Measurements from ENCODE around the gene RNF208. TPM values are rescaled to one million over a fixed set of nuclear protein-coding genes. Genes with fewer than 3 reads are reported as not detected.

Gene RNF208
- polyA plus RNA-seq, 1 of the 3 experiments (the other 2 are of a cell fraction) = 2.7 TPM

GRCh38 chr9:137179761-137180160 lies 42.3 kb downstream of the RNF208 start:
- Histone ChIP-seq H3K4me1 (ENCODE audit: control insufficient read depth in 1 of 2, insufficient read depth in 2 of 2, low read depth in 1 of 2, low read length in 1 of 2) (peaks cover 0 to 2% of the 10 kb centered on the region in 2 experiments; a peak in 1 of 4 replicates), H3K27ac (ENCODE audit: low read depth in 2 of 2, low read length in 1 of 2) (no peak overlapping the region), H2AFZ (ENCODE audit: low read depth) (no peak overlapping the region), H3K4me2 (no peak overlapping the region), H3K9ac (no peak overlapping the region), H3K36me3 (replicated peaks in 1 of 2; ENCODE audit: control insufficient read depth in 1 of 2, insufficient read depth in 2 of 2, low read length in 1 of 2) (peaks cover 0 to 60% of the 10 kb centered on the region in 2 experiments), H3K27me3 (ENCODE audit: insufficient read depth) (no peaks in the 10 kb centered on the region), H3K9me2 (no peaks in the 10 kb centered on the region), H3K79me2 (ENCODE audit: insufficient read depth) (no peaks in the 10 kb centered on the region), H4K20me1 (ENCODE audit: insufficient read depth) (no peaks in the 10 kb centered on the region), H3F3A (replicated peaks; ENCODE audit: insufficient read depth) (no peaks in the 10 kb centered on the region), H3K4me3 (ENCODE audit: low read depth in 2 of 2, low read length in 1 of 2) (no peak overlapping the region), H3K9me3 (no peaks in the 10 kb centered on the region)
- no peak for TF ChIP-seq SMC3 (IDR thresholded peaks at IDR 0.05; ENCODE audit: low read depth, low read length)
- no peak for TF ChIP-seq PBX3 (IDR thresholded peaks at IDR 0.05)
- TF ChIP-seq NFIC (IDR thresholded peaks at IDR 0.05; ENCODE audit: borderline replicate concordance) = no peak
- TF ChIP-seq REST (IDR thresholded peaks at IDR 0.05; ENCODE audit: low read depth, low read length) = no peak
- no peak for TF ChIP-seq USF2 (IDR thresholded peaks at IDR 0.05; ENCODE audit: borderline replicate concordance, low read depth, low read length)
- TF ChIP-seq FOSL2 (IDR thresholded peaks at IDR 0.05; ENCODE audit: borderline replicate concordance, low read depth) = no peak
- no peak for TF ChIP-seq CTCF (IDR thresholded peaks at IDR 0.05)
- no peak for TF ChIP-seq FOXM1 (IDR thresholded peaks at IDR 0.05; ENCODE audit: low read depth)
- TF ChIP-seq IRF3 (IDR thresholded peaks at IDR 0.05; ENCODE audit: low read depth, low read length) = no peak
- TF ChIP-seq NRF1 (IDR thresholded peaks at IDR 0.05; ENCODE audit: low read depth, low read length) = no peak
- TF ChIP-seq EZH2phosphoT487 (IDR thresholded peaks at IDR 0.05; ENCODE audit: borderline replicate concordance, low read depth) = no peak
- ChIA-PET POLR2A (interaction anchor here (0.7 kb wide), 1 partner anchor 9 kb away, joined by 3 read pairs; no protein-coding TSS in a partner anchor), CTCF (no interaction called here)
- WGBS (ENCODE audit: low lambda C conversion rate) = 98% methylated on average over 15 of the region's 17 CpGs
- DNase-seq = no peak

All from SK-N-SH (cell line).